Stimulated activated CD4-positive, alpha-beta T cell treated with anti-CD3 and anti-CD28 coated beads, Interleukin-4, amount 100 ng/mL, for 24 hours (primary cell): ENCODE data around the gene NDST1.
"Not testable (repeated sequence)": the region's sequence is repeated elsewhere in the genome, so short reads cannot be mapped to it uniquely, and the experiment has no call there.

Experiments used
- DNase-seq: peaks from one replicate; pipeline ENCODE4 v3.0.0-alpha.2; 2020

NDST1 gene

GRCh38 chr5:150508828-150509227 lies 897 bp downstream of the NDST1 start:
- no peak for DNase-seq

GRCh38 chr5:150509992-150510391 lies 2.1 kb downstream of the NDST1 start:
- no peak for DNase-seq

- DNase-seq: no peak
Measured at GRCh38 chr5:150510460-150511263, 2.7 kb downstream of the NDST1 start.

DNA sequence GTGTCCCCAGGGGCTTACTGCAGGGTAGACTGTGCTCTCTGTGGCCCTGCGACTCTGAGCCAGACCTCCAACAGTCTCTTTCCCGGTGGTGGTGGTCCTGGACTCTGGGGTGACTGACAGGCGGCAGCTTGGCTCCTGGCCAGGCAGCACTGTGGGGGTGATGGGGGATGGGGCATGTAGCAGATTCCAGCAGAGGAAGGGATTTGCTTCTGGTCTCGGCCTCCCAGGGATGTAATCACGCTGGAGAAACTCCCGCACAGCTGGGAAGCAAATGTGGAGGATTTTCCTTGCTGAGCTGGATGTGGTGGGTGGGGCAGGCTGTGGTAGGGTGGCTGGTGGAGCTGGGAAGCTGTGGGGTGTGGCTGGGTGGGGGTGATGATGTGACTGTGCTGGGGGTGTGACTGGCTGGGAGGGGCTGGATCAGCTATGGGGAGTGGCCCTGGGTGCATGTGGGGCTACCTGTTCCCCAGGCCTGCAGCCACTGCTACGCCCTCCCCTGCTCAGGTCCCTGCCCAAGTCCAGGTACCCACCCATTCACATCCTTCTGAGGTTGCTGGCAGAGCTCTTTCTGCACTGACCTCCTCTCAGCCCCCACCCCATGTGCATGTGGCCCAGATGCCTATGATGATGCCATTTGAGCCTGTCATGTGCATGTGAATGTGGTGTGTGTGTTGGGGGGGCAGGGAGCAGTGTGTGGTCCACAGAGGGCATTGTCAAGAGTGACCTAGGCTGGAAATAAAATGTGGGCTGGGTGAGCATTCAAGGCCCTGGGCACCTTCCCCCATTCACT lies 3.8 kb downstream of the NDST1 start:
- DNase-seq: no peak

- DNase-seq: no peak
Measured at GRCh38 chr5:150512368-150512747, 4.4 kb downstream of the NDST1 start.

- DNase-seq: no peak
Measured at GRCh38 chr5:150513375-150514309, 5.7 kb downstream of the NDST1 start.

- DNase-seq: no peak
Measured at GRCh38 chr5:150514708-150515211, 6.8 kb downstream of the NDST1 start.

DNA sequence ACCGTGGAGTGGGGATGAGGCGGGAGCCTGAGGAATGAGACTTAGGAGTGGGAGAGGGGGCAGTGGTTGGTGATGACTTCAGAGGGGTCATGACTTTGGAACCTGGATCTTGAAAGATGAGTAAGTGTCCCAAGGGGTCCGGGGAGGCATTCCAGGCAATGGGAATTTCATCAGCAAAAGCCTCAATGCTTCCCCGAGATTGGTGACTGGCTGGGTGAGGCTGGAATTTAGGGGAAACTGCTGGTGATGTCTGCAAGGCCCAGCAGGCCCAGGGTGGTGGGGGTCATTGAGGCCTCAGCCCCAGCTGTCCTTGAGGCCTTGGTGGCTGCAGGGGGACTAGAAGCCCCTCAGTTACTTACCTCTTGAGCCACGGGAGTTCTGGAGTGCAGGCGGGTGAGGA lies 7.5 kb downstream of the NDST1 start:
- no peak for DNase-seq

GRCh38 chr5:150516011-150516410 lies 8.1 kb downstream of the NDST1 start:
- DNase-seq: no peak

DNA sequence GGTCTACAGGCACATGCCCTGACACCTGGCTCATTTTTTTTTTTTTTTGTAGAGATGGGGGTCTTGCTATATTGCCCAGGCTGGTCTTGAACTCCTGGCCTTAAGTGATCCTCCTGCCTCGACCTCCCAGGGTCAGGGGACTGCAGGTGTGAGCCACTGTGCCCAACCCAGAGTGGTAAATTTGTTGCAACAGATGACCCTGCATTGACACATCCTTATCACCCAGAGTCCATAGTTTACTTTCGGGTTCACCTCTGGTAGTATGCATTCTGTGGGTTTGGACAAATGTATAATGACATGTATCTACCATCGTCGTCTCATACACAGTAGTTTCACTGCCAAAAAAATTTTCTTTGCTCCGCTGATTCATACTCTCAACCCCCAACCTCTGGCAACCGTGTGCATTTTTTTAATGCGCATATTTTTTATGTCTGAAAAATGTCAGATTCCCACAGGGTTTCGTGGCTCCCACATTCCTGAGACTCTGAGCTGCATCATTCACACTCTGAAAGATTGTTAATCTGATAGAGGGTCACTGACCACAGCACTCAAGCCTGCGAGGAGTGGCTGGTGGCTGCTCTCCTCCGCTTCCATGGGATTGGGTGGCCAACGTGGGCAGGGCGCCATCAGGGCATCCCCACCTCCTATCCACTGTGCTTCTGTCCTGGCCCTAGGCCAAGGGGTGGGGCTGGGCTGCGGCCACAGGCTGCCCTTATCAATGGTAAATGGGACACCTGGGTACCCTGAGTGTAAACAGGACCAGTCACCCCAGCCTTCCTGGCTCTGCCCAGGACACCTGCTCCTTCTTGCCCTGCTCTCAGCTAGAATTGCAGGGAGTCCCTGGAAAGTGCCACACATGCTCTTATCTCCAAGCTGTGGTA lies 9.6 kb downstream of the NDST1 start:
- no peak for DNase-seq

DNA sequence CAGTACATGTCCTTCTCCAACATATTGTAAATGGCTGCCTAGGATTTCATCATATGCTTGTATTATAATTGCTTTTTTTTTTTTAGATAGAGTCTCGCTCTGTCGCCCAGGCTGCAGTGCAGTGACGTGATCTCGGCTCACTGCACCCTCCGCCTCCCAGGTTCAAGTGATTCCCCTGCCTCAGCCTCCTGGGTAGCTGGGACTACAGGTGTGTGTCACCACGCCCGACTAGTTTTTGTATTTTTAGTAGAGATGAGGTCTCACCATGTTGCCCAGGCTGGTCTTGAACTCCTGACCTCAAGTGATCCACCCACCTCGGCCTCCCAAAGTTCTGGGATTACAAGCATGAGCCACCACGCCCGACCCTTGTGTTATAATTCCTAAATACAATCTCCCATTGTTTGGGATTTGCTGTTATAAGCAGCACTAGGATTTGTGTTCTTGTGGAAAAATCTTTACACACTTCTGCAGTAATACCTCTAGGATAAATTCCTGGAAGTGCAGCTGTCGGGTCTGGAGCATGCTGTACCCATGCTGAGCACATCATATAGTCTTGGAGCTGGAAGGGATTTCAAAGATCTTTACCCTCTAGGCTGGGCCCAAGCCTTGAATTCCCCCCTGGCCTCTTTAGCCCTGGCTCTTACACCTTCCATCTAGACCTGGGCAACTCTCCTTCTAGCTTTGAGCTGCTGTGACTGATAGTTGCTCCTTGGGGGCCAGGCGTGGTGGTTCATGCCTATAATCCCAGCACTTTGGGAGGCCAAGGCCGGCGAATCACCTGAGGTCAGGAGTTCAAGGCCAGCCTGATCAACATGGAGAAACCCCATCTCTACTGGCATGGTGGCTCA lies 11.0 kb downstream of the NDST1 start:
- not testable (repeated sequence) for DNase-seq

GRCh38 chr5:150519560-150519945 lies 11.6 kb downstream of the NDST1 start:
- no peak for DNase-seq

- no peak for DNase-seq
Measured at GRCh38 chr5:150519978-150520377, 12.0 kb downstream of the NDST1 start.

DNA sequence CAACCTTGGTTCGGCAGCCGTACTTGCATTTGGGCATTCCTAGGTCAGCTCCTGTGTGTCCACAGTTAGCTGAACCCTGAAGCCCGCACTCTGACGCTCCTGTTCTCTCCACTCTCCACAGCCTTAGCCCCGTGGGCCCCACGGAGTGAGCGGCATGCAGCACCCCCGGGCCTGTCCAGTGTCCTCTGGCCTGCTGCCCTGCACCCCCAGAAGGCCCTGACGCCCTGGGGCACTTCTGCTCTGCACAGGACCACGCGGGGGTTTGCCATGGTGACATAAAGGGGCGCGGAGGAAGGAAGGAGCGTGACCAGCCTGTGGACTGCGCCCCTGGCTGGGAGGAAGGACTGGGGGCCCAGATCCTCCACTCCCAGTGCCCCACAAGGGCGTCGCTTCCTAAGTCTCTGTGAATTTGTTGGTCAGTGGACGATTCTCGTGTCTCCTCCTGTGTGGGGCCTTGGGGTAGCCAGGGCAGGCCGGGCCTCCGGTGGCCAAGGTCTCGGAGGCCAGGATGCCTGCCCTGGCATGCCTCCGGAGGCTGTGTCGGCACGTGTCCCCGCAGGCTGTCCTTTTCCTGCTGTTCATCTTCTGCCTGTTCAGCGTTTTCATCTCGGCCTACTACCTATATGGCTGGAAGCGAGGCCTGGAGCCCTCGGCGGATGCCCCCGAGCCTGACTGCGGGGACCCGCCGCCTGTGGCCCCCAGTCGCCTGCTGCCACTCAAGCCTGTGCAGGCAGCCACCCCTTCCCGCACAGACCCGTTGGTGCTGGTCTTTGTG lies 13.0 kb downstream of the NDST1 start:
- no peak for DNase-seq

DNA sequence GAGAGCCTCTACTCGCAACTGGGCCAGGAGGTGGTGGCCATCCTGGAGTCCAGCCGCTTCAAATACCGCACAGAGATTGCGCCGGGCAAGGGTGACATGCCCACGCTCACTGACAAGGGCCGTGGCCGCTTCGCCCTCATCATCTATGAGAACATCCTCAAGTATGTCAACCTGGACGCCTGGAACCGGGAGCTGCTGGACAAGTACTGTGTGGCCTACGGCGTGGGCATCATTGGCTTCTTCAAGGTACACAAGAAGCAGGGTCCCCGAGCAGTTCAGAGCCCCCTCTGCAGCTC lies 13.5 kb downstream of the NDST1 start:
- no peak for DNase-seq

GRCh38 chr5:150521939-150522503 lies 14.1 kb downstream of the NDST1 start:
- no peak for DNase-seq

GRCh38 chr5:150522504-150523414 lies 14.8 kb downstream of the NDST1 start:
- DNase-seq: no peak

DNA sequence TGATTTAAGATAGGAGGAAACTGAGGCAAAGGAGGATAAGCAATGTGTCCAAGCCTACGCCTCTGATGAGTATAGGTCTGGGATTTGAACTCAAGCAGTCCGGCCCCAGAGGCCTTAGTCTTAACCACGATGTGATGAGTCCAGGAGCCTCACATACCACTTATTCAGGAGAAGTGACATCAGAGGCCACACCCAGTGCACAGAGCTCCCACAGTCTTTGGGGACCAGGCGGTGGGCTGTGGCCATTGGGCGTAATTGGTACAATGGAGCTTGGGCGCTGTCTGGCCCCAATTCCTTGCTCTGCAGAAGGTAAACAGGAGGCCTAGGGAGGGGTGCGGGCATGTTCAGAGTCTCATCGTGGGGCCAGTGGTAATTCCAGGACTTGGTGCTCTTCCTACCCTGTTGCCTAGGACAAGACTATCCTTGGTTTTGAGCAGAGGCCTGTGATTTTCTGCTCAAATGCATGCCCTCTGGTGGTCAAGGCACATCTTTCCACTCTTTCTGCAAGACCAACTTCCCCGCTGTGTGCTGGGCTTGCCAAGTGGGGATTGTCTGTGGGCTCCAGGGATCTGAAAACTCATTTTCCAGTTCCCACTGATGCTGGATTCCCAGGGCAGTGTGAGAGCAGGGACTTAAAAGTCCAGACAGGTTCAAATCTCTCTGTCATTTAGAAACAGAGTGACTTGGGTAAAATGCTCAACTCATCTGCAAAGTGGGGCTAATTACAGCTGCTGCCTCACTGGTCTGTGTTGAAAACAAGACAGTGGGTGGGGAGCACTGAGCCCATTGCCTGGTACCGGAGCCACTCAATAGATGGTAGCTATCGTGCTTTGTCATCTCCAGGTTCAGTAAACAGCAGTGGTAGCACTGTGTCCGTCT lies 15.8 kb downstream of the NDST1 start:
- DNase-seq: no peak
